Astrocyte of the spinal cord (primary cell): Measurements from ENCODE around the gene KCNJ14.
"Not testable (repeated sequence)": the region's sequence is repeated elsewhere in the genome, so short reads cannot be mapped to it uniquely, and the experiment has no call there.

Experiments
- DNase-seq: peaks from one replicate; pipeline ENCODE4 v3.0.0; 2011; ENCODE audit warnings: low read depth, low spot score
- H3K4me3 ChIP-seq: 2 replicates; pipeline ENCODE4 v1.5.1; 2011; ENCODE audit warnings: low read depth, mild to moderate bottlenecking, low read length, moderate library complexity
- in situ Hi-C: cut with HindIII; loops from 2 replicates; pipeline ENCODE4 v1.10.0; 2017; ENCODE audit warnings: low sequenced_read_pairs
- TF ChIP-seq, protein P1 (sequence below): IDR thresholded peaks from 2 replicates; pipeline ENCODE4 v1.5.1; 2012; ENCODE audit warnings: low read depth, mild to moderate bottlenecking, low read length, inconsistent platforms

The KCNJ14 gene

DNA sequence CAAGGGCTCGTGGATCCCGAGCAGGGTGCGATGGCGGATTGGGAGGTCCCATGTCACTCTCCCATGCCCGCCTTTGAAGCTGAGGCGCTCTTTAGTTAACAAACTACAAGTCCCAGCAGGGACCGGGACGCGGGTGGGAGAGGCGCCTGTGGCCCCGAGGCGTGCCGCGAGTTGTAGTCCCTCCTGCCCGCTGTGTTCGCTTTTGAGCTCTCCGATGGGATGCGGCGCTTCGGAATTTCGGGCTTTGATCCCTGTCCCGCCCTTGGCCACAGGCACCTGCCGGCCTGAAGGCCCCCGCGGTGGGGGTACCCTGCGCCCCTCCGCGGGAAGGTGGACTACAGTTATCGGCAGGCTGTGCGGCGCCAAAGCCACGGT is 24.8 kb downstream of the KCNJ14 start:
- TF ChIP-seq, protein P1, sequence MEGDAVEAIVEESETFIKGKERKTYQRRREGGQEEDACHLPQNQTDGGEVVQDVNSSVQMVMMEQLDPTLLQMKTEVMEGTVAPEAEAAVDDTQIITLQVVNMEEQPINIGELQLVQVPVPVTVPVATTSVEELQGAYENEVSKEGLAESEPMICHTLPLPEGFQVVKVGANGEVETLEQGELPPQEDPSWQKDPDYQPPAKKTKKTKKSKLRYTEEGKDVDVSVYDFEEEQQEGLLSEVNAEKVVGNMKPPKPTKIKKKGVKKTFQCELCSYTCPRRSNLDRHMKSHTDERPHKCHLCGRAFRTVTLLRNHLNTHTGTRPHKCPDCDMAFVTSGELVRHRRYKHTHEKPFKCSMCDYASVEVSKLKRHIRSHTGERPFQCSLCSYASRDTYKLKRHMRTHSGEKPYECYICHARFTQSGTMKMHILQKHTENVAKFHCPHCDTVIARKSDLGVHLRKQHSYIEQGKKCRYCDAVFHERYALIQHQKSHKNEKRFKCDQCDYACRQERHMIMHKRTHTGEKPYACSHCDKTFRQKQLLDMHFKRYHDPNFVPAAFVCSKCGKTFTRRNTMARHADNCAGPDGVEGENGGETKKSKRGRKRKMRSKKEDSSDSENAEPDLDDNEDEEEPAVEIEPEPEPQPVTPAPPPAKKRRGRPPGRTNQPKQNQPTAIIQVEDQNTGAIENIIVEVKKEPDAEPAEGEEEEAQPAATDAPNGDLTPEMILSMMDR: no peak
- peak; percentile 43 for DNase-seq
- peak overlapping the region; percentile 37 for H3K4me3 ChIP-seq
- in situ Hi-C loops: no loop called here

DNA sequence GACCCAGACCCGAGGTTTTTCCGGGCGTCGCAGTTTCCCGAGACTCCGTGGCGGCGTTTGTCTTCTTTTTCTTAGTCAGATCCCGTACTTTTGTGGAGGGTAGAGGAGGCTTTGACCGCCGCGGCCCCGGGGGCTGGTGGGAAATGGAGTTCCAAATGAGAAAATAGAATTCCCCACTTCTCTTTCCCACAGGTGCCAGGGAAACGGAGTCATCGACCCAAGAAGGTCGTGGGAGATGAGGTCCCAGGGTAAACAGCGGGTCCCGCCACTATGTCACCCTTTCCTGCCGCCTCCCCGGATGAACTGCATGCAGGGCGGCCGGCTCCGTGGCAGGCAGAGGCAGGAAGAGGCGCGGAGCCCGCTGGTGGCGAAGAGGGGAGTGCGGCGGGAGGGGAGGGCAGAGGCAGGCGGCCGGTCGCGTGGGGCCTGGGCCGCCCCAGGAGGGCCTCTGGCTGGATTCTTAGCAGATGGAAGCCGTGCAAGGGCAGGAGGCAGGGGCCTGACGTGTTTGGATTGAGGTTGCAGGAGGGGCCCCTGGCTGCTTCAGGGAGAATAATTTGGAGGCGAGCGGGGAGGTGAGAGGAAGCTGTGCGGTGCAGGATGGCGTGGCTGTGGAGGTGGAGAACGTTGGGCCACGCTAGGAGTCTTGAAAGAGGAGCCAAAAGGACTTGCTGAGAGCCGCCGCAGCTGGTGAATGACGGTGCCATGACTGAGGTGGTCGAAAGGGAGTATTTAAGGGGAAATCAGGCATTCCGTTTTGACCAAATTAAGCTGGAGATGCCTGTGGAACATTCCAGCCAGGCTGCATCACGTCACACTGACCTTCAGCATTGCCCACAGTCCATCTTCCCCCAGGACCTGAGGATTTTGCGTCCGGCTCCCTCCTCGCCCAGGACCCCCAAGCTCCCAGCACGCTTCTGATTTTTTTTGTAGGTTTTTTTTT is 25.5 kb downstream of the KCNJ14 start:
- TF ChIP-seq, protein P1: no peak
- in situ Hi-C loops: no loop called here
- peak overlapping the region; percentile 37 for H3K4me3 ChIP-seq
- DNase-seq: peak; percentile 53

DNA sequence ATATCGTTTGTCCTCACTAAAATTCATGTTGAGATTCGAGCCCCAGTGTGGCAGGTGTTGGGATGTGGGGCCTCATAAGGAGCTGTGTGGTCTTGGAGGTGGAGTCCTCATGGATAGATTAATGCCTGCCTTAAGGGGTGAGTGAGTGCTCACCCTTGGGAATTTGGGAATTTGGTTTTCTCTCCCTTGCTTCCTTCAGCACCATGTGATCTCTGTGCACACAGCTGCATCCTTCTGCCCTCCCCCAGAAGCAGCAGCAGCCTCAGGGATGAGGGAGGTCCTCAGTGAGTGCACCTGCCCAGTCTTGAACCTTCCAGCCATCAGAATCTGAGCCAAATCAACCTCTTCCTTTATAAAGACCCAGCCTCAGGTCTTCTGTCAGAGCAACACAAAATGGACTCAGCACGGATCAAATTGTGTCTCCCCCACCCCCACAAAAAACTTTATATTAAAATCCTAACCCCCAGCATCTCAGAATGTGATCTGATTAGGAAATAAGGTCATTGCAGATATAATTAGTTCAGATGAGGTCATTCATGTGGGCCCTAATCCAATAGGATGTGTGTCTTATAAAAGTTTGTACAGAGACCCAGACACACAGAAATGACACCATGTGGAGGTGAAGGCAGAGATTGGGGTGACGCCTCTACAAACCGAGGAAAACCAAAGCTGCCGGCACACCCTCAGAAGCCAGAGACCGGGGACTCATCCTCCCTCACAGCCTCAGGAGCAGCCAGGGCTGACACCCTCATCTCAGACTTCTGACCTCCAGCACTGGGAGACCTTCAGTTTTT is 26.7 kb downstream of the KCNJ14 start:
- no peak overlapping the region for H3K4me3 ChIP-seq
- in situ Hi-C loops: no loop called here
- no peak for DNase-seq
- TF ChIP-seq, protein P1: no peak

DNA sequence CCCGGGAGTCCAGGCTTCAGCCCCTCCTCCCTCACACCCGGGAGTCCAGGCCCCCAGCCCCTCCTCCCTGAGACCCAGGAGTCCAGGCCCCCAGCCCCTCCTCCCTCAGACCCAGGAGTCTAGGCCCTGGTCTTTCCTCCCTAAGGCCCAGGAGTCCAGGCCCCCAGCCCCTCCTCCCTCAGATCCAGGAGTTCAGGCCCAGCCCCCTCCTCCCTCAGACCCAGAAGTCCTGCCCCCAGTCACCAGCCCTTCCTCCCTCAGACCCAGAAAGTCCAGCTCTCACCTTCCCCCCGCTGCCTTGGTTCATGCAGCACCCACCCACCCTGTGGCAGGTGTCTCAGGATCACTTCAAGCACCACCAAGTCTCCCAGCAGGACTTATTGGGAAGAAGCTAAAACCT is 27.9 kb downstream of the KCNJ14 start:
- DNase-seq: no peak
- in situ Hi-C loops: no loop called here
- TF ChIP-seq, protein P1: no peak
- no peak overlapping the region for H3K4me3 ChIP-seq

DNA sequence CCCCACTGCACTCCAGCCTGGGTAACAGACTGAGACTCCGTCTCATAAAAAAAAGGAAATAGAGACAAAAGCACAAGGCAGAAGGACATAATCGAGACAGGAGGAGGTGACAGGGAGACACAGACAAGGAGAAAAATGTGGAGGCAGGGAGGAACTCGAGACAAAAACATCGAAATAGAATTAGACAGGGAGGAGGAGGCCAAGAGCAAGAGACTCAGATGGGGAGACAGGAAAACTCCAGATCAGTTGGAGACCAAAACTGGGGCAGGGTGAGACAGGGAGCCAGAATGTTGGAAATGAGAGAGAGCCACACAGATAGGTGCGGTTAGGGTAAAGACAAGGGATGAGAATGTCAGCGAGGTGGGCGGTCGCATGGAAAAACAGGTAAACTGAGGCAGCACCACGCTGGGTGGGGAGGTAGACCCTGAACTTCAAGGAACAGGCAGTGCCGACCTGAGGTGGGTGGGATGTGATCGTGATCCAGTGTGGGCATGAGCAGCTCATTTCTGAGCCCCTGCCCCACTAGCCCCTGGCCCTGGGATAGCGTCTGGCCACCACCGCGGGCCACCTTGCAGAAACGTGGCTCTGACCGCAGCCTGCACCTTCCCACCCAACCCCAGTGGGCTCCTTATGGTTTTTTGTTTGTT is 29.0 kb downstream of the KCNJ14 start:
- DNase-seq: no peak
- in situ Hi-C loops: no loop called here
- TF ChIP-seq, protein P1: no peak
- H3K4me3 ChIP-seq: no peak overlapping the region

DNA sequence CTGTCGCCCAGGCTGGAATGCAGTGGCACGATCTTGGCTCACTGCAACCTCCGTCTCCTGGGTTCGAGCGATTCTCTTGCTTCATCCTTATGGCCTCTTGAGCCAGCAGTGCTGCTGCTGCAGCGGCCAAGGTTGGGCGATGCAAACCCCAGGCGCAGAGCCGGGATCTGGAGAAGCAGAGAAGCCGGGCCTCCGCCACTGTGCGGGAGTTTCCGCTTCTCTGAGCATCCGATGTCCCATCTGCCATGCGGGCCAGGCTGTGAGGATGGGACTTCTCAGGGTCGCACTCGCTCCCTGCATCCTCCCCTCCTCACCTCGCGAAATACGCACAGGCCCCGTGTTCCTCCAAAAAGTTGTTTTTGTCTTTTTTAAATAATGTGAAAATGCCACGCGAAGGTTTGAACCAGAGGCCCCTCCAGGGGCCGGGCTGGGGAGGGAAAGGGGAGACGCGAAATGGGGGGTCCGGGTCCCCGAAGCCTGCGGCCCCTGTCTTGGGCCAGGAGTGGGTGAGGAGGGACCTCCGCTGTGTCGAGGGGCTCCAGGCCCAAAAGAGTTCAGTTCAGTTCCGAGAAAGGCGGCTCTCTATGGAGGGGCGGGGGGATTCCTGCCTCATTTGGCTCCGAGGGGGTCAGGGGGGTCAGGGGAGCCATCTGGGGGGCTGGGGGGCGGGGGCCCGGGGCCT is 29.7 kb downstream of the KCNJ14 start:
- TF ChIP-seq, protein P1: no peak
- DNase-seq: no peak
- in situ Hi-C loops: no loop called here
- H3K4me3 ChIP-seq: no peak overlapping the region

DNA sequence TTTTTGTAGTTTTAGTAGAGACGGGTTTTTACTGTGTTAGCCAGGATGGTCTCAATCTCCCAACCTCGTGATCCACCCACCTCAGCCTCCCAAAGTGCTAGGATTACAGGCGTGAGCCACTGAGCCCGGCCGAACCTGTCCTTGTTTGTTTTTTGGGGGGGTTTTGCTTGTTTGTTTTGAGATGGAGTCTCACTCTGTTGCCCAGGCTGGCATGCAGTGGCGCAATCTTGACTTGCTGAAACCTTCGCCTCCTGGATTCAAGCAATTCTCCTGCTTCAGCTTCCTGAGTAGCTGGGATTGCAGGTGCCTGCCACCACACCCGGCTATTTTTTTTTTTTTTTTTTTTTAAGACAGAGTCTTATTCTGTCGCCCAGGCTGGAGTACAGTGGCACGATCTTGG is 31.3 kb downstream of the KCNJ14 start:
- in situ Hi-C loops, DNase-seq, H3K4me3 ChIP-seq: not testable (repeated sequence)
